NCI-H1092 (cell line): ENCODE results near the gene MCEMP1.
A peak's percentile ranks its signal among the peaks of the same experiment; 100 is the strongest.

Source experiments
- DNase-seq: peaks from one replicate; lab custom pipeline; 2025; lab: John Stamatoyannopoulos, UW

The MCEMP1 gene, protein sequence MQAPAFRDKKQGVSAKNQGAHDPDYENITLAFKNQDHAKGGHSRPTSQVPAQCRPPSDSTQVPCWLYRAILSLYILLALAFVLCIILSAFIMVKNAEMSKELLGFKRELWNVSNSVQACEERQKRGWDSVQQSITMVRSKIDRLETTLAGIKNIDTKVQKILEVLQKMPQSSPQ

DNA sequence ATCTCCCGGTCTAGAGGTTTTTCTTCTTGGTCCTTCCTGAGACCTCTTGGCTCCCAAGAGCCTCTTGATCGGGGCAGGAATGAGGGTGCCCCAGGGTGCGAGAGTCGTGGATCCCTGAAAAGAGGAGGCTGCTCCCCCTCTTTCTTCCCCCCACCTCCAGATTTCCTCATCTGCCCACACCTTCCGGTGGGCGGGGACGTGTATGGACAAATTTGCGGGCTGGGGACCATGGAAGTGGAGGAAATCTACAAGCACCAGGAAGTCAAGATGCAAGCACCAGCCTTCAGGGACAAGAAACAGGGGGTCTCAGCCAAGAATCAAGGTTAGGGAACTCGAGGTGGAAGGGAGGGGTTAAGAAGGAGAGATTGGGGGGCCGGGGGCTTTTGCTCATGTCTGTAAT lies at the start of gene MCEMP1:
TSS of gene MCEMP1 (plus strand) at position 237 of the 400 bp plus-strand sequence. CDS start at position 268, 31 bp downstream.
- no peak for DNase-seq

DNA sequence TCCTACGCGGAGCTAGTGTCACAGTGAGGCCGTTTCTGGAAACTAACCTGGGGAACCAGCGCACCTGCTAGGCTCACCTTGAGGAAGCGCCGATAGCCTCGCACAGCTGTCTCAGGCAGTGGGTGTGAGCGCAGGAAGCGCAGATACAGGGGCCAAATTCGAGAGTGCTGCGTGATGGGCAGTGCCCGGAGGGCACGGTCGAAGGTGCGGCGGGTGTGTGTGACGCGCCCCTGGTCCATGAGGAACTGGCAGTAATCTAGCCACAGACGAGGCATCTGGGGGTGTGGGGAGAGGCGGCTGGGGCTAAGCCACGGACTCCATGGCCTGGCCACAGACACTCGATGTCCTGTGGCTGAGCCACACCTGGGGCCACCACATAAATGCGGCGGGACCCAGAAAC lies 49.7 kb upstream of the MCEMP1 start:
- DNase-seq: no peak

DNA sequence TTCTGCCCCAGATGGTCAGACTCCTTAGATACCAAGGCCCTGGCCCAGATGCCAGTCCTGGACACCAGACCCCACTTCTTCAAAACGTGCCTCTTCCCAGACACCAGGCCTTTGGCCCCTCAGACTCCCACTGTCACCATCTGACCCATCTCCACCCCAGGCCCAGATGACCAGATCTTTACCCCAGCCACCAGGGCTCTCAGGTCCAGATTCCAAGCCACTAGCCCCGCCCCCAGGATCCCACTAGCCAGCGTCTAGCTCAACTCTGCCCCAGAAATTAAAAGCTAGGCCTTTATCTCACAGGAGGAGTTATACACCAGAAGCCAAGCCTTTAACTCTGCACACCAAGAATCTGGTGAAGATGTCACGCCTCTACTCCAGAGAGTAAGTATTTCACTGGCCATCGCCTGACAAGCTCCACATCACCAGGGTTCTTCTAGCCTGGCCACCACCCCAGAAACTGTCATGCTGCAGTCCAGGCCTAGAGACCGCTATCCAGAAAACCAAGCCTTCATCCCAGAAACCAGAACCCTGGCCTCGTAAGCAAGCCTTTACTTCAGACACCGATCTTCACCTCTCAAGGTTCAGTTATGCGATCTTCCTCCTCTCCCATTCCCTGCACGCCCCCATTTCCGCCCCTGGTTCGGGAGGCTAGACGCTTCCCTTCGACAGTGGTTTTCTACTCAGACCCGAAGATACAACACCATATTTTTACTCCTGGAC lies 48.1 kb upstream of the MCEMP1 start:
- DNase-seq: no peak

DNA sequence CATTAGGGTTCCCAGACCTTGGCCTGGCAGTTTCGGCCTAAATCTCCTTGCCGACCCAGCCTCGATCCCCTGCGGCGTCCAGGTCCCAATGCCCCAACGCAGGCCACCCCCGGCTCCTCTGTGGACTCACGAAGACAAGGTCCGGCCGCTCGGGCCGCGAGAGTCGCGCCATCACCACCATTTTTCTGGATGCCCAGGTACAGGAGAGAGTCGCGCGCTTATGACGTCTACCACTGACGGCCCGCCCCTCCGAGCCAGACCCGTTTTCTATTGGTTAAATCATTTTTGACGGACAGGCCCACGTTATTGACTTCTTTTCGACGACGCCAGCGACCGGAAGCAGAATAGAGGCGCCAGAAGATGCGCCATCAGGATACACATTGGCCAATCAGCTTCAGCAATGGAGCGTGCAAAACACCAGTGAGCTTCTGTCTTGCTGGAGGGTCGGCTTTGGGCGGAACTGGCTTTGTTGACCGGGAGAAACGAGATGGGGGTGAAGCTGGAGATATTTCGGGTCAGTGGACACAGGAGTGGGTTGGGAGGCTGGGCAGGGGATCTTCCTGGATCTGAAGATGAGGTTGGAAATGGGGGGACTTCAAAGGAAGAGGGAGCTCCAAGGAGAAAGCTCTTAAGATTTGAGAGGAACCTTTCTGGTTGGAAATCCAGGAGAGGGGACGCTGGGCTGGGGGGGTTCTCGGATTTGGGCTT lies 47.4 kb upstream of the MCEMP1 start, which contains the start of the genes PET100 and XAB2:
TSS of gene PET100 (plus strand) at position 447 of the 708 bp plus-strand sequence. CDS start at position 488, 41 bp downstream.
TSS of gene XAB2 (minus strand) at position 199 of the 708 bp plus-strand sequence. CDS start at position 181, 18 bp downstream.
- peak; percentile 98 for DNase-seq

DNA sequence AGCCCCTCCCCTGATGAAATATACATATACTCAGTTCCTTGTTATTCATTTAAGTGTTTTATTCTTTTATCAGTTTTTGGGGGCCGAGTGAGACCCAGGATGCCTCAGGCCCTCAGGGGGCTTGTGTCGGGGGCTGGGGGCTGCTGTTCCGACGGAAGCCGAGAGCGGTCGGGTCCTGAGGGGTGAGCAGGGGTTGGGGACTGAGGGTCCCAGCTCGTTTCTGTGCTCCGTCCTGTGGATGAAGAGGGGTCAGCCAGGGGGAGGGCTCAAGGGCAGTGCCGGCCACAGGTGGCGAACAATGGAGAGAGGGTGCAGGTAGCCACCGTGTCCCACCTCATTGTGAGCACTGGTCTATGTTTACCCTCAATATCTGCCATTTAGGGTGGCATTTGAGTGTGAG lies 45.3 kb upstream of the MCEMP1 start:
- no peak for DNase-seq

DNA sequence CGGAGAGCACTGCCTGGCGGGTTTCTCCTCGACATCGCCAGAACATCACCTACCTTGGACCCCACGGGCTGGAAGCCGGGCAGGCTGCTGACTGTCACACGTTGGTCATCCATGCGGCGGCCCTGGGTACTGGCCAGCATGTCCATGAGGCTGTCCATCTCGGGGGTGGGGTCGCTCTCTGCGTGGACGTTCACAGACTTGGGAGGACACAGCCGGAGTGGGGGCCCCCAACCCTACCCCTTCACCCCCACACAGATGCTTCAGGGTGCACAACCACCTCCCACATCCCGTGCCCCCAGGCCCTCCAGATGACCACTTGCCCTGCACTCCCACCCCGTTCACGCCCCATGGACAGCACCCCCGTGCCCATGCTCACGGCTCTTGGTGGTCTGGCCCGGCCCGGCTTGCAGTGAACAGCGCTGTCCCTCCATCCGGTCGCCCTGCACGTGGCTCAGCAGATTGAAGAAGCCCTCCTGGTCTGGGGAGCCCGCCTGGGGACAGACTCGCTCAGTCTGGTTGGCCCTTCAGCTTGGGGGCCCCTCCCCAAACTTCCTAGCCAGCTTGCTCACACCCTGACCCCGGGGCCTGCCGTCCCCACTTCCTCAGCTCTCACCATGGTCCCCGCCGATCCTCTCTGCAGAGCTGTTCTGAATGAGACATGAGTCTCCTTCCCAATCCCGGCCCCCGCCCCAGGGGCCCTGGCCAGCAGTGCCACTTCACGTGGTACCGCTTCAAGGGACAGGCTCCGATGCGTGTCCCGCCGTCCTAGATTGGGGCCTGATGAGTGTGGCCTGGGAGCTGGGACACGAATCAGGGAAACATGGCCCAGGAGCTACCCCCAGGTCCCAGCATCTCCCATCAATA lies 44.3 kb upstream of the MCEMP1 start:
- DNase-seq: no peak

DNA sequence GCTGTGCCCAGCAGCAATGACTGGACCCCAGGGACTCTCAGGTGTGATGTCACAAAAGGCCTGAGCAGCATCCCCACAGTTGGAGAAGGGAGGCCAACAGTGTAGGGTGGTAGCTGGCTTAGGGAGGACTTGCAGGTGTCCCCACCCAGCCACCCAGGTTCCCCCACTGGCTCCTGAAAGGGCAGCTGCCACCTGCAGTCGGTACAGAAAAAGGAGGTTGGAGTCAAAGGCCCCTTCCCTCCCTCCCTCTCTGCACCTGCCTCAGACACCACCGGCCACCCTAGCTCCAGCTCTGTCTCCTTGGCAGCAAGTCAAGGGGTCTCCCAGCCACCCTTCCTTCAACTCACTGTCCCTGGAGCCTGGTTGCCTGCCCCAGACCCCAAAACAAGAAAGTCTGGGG lies 43.2 kb upstream of the MCEMP1 start, which contains the start of gene PCP2:
TSS of gene PCP2 (minus strand) at position 22 of the 400 bp plus-strand sequence. CDS start 262 bp downstream, outside the sequence.
- no peak for DNase-seq

DNA sequence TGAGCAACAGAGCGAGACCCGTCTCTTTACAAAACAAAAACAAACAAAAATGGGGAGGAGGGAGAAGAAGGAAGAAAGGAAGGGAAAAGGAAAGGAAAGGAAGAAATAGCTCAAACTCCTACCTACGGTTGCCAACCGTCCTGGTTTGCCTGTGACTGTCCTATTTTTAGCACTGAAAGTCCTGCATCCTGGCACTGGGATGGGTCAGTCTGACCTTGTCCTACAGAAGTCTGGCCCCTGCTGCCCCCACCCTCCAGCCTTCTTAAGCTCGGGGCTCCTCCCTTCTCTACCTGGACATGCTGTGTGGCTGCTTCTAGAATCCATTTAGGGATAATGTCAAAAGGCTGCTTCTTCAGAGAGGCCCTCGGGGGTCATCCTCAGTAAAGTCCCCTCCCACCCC lies 41.2 kb upstream of the MCEMP1 start:
- no peak for DNase-seq

DNA sequence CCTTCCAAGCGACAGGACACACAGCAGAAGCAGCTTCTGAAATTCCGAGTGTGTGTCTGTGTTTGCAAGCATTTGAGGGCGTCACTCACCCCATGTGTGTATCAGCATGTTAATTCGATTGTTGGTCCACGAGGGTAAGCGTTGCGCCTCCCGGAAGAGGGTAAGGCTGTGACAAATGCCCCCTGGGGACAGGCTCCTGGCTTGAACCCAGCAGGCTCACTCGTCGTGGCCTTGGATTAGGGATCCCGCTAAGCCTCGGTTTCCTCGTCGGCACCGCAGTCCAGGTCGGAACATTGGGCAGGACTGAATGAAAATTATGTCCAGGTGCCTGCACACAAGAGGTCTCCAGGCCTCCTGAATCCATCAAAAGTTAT lies 40.6 kb upstream of the MCEMP1 start:
- no peak for DNase-seq

DNA sequence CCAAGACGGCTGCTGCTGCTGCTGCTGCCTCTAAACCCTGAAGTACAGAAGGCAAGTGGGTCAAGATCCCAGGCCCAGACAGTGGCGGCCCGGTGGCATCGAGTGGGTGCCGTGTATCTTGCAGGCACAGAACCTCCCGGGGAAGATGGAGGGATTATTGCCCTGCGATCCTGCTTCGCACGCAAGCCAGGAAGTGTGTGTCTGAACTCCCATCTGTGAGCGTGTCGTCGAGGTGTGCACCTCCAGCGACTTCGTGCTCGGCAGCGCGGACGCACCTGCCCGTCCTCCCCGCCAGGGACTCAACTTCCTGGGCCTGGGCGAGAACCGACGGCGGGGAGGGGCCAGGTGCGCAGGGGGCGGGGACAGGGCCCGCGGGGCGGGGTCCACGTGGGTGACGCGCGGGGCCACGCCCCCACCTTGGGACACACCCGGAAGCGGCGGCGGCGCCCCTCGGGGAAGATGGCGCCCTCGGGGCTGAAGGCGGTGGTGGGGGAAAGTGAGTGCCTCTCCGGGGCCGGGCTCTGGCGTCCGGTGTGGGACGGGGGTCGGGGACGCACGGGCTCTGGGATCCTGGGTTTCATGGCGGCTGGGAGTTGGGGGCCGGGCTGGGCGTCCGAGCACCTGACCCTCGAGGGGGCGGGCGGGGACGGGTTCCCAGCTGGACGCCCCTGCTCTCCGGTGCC lies 40.1 kb upstream of the MCEMP1 start, which contains the start of gene STXBP2:
TSS of gene STXBP2 (plus strand) at position 420 of the 683 bp plus-strand sequence. CDS start at position 460, 40 bp downstream.
- no peak for DNase-seq

DNA sequence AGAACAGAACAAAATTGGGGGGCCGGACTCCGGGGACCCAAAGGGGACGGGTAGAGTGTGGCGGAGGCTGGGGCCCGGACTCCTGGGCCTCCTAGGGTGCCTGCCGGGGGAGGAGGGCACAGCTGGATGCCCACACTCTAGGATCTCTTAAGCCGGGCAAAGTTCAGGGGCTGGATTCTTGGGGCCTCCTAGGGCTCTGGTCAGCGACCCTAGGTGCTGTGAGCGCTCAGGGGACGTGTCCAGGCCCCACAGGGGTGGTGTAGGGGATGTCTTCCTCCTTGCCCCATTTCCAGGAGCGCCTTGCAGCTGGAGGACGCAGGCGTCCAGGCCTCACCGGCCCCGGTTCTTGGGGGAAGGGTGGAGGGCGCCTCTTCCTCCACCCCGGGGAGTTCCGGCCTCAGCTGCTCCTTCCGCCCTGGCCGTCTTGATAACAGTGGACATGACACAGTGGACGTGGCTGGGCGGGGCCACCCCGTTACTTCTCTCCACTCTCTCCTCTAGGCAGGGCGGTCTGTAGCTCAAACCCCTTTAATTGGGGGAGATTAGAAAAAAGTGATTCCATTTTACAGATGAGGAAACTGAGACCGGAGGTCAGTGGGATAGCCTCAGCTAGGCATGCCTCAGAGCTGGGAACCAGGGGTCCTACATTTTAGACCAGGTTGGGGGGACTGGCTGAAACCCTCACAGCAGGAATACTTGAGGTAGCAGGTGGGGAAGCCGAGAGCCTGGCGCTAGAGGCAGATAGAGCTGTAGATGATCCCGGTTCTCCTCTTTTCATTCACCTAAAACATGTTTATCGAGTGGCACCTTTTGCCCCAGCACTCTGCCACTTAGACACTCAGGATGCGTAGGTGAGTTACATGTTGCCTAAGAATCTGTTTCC lies 39.3 kb upstream of the MCEMP1 start:
- no peak for DNase-seq

DNA sequence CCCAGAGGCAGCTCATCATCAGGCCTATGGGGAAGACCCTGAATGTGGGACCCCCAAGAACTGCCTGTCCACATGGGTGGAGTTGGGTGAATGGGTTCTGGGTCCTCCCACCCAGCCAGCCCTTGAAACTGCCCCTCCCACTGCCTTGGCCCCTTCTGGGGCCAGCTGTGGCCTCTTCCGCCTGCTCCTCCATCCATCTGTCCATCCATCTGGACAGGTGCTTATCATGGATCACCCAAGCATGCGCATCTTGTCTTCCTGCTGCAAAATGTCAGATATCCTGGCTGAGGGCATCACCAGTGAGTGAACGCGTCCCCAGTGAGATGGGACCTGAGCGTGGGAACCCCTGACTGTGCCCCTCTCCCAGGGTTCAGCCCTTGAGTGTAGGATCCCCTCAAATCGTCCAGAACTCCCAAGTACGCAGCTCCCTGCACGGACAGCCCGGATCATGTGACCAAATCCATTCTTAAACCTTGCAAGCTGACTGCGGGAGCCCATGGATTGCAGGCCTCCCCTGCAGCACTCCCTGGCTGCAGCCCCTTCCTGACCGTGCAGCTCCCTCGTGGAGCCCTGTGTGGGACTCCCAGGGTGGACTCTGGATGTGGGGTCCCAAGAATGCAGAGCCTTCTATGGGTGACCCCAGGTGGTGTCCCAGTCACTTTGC lies 38.0 kb upstream of the MCEMP1 start:
- no peak for DNase-seq

DNA sequence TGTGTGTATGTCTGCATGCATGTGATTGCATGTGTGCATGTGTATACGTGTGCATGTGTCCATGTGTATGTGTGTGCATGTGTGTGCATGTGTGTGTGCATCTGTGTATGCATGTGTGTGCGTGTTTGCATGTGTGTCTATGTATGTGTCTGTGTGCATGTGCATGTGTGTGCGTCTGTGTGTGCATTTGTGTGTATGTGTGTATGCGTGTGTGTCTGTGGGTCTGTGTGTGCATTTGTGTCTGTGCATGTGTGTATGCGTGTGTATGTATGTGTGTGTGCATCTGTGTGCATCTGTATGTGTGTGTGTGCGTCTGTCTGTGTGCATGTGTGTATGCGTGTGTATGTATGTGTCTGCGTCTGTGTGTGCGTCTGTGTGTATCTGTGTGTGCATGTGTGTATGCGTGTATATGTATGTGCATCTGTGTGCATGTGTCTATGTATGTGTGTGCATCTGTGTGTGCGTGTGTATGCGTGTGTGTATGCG lies 37.0 kb upstream of the MCEMP1 start:
- no peak for DNase-seq

DNA sequence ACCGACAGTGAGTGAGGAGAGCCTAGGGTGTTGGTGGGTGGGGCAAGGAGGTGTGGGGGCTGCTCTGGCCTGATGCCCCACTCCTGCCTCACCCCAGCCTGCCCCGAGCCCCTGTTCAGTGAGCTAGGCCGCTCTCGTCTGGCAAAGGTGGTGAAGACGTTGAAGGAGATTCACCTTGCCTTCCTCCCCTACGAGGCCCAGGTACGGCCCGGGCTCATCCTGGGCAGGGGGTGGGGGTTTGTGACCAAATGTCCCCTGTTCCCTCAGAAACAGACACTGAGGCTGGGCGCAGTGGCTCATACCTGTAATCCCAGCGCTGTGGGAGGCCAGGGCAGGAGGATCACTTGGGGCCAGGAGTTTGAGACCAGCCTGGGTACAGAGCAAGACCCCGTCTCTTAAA lies 36.1 kb upstream of the MCEMP1 start:
- no peak for DNase-seq

DNA sequence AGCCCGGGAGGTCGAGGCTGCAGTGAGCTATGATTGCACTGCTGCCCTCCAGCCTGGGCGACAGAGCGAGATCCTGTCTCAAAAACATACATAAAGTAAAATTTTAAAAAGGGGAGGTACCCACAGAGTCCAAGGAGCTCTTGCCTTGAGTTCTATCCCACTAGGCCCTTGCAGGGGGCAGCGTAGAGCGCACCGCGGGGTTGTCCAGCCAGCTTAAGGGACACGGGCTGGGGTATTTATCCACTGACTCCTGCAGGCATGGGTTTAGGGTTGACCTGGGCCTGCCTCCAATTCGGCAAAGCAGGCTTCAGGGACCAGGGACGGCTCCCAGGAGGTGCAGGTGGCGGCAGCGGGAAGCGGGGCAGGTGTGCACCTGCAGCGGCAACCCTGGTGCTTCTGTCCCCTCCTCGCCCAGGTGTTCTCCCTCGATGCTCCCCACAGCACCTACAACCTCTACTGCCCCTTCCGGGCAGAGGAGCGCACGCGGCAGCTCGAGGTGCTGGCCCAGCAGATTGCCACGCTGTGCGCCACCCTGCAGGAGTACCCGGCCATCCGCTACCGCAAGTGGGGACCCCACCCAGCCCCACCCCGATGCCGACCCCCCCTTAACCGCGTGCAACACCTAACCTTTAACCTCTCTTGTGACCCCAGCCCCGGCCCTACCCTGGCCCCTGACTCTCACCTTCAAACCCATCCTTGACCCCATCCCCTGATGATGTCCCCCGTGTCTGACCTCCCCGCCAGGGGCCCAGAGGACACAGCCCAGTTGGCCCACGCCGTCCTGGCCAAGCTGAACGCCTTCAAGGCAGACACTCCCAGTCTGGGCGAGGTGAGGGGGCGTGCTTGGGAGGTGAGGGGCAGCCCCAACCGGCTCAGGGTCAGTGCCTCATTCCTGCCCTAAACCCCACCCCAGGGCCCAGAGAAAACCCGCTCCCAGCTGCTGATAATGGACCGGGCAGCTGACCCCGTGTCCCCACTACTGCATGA lies 35.3 kb upstream of the MCEMP1 start:
- no peak for DNase-seq

DNA sequence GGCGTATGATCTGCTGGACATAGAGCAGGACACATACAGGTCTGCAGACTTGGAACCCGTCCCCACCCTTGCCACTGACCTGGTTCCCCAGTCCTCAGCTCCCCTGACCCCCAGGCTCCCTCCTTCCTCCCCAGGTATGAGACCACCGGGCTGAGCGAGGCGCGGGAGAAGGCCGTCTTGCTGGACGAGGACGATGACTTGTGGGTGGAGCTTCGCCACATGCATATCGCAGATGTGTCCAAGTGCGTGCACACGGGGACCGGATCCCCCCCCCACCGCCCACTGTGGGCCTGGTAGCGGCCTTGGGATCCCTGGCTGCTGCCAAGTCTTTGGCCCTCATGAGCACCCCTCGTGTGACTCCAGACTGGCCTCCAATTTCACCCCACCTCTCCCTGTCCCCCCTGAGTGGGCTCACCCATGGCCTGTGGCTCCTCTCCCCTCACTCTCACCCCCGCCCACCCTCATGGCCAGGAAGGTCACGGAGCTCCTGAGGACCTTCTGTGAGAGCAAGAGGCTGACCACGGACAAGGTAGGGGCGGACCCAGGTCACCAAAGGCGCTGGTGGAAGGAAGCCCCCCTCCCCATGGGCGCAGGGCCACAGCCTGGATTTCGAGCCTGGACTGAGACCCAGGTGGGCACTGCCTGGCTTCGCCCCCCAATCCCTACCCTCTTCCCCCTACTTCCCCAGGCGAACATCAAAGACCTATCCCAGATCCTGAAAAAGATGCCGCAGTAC lies 34.4 kb upstream of the MCEMP1 start:
- no peak for DNase-seq

DNA sequence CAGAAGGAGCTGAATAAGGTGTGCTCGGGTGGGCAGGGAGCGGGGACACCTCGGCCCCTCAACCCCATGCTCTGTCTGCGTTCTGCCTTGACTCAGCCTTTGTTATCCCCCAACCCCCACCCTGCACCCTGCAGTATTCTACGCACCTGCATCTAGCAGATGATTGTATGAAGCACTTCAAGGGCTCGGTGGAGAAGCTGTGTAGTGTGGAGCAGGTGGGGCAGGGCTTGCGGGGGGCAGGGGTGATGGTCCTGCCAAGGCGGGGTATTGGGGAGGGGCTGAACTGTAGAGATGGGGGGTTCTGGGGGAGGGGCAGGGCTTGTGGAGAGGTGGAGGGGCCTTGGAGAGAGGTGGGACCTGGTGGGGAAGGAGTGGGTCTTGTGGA lies 33.9 kb upstream of the MCEMP1 start:
- no peak for DNase-seq
